ENCODE data around the gene EFCAB8. TPM values are rescaled to one million over a fixed set of nuclear protein-coding genes. Genes with fewer than 3 reads are reported as not detected.

Gene EFCAB8
- total and polyA plus RNA-seq, 2 donors from 2014 or later: 0.13 TPM; not detected in 1

- intact Hi-C loops (cut with DNase I): no loop called here
- no peak for FAIRE-seq
- no peak for DNase-seq
Measured at GRCh38 chr20:32993496-32994050, 134.8 kb downstream of the EFCAB8 start.

GRCh38 chr20:32995802-32996201 lies 137.1 kb downstream of the EFCAB8 start:
- no peak for TF ChIP-seq CTCF (IDR thresholded peaks at IDR 0.05; ENCODE audit: borderline replicate concordance, extremely low read depth, insufficient read depth)
- H3K4me1 ChIP-seq (ENCODE audit: control insufficient read depth in 2 of 3, insufficient read depth in 2 of 3, low read depth in 1 of 3, low read length in 3 of 3): no peaks in the 10 kb centered on the region
- no peak overlapping the region for H3K9ac ChIP-seq (ENCODE audit: low read length in 3 of 3)
- no peak overlapping the region for H3K27ac ChIP-seq (ENCODE audit: low read depth in 2 of 2, low read length in 2 of 2)
- H3K4me3 ChIP-seq (ENCODE audit: low read length in 3 of 3): no peak overlapping the region
- no peak for DNase-seq
- FAIRE-seq: no peak
- no peaks in the 10 kb centered on the region for H3K9me3 ChIP-seq (ENCODE audit: control insufficient read depth in 2 of 3, insufficient read depth in 1 of 3, low read length in 3 of 3)
- H3K36me3 ChIP-seq (ENCODE audit: control insufficient read depth in 2 of 3, insufficient read depth in 3 of 3, low read length in 3 of 3): no peaks in the 10 kb centered on the region
- intact Hi-C loops (cut with DNase I): no loop called here
- H3K27me3 ChIP-seq (ENCODE audit: control insufficient read depth, insufficient read depth, low read length): no peaks in the 10 kb centered on the region

More at GRCh38 chr20:32993496-32994050, 134.8 kb downstream of the EFCAB8 start:
- H3K9me3 ChIP-seq (ENCODE audit: control insufficient read depth in 2 of 3, insufficient read depth in 1 of 3, low read length in 3 of 3): no peaks in the 10 kb centered on the region
- H3K9ac ChIP-seq (ENCODE audit: low read length in 3 of 3): no peak overlapping the region
- H3K4me1 ChIP-seq (ENCODE audit: control insufficient read depth in 2 of 3, insufficient read depth in 2 of 3, low read depth in 1 of 3, low read length in 3 of 3): no peaks in the 10 kb centered on the region
- H3K27me3 ChIP-seq (ENCODE audit: control insufficient read depth, insufficient read depth, low read length): no peaks in the 10 kb centered on the region
- no peak for TF ChIP-seq CTCF (IDR thresholded peaks at IDR 0.05; ENCODE audit: borderline replicate concordance, extremely low read depth, insufficient read depth)
- no peaks in the 10 kb centered on the region for H3K36me3 ChIP-seq (ENCODE audit: control insufficient read depth in 2 of 3, insufficient read depth in 3 of 3, low read length in 3 of 3)
- H3K27ac ChIP-seq (ENCODE audit: low read depth in 2 of 2, low read length in 2 of 2): no peak overlapping the region
- no peak overlapping the region for H3K4me3 ChIP-seq (ENCODE audit: low read length in 3 of 3)

GRCh38 chr20:32997431-32997830 lies 138.7 kb downstream of the EFCAB8 start:
- Histone ChIP-seq H3K36me3 (ENCODE audit: control insufficient read depth in 2 of 3, insufficient read depth in 3 of 3, low read length in 3 of 3) (no peaks in the 10 kb centered on the region), H3K9ac (ENCODE audit: low read length in 3 of 3) (no peak overlapping the region), H3K4me1 (ENCODE audit: control insufficient read depth in 2 of 3, insufficient read depth in 2 of 3, low read depth in 1 of 3, low read length in 3 of 3) (no peaks in the 10 kb centered on the region), H3K27ac (ENCODE audit: low read depth in 2 of 2, low read length in 2 of 2) (no peak overlapping the region), H3K27me3 (ENCODE audit: control insufficient read depth, insufficient read depth, low read length) (no peaks in the 10 kb centered on the region), H3K4me3 (ENCODE audit: low read length in 3 of 3) (no peak overlapping the region), H3K9me3 (ENCODE audit: control insufficient read depth in 2 of 3, insufficient read depth in 1 of 3, low read length in 3 of 3) (no peaks in the 10 kb centered on the region)
- no peak for FAIRE-seq
- intact Hi-C loops (cut with DNase I): no loop called here
- no peak for TF ChIP-seq CTCF (IDR thresholded peaks at IDR 0.05; ENCODE audit: borderline replicate concordance, extremely low read depth, insufficient read depth)
- DNase-seq: no peak

Data from kidney (tissue), 14 donors.